Activated CD4-positive, alpha-beta T cell treated with anti-CD3 and anti-CD28 coated beads, Interleukin-2, amount 50 U/mL, for 1 hour (primary cell): ENCODE data around the gene WDR5B.

Source experiments
- DNase-seq: peaks from one replicate; pipeline ENCODE4 v3.0.0-alpha.2; 2020

The WDR5B gene

DNA sequence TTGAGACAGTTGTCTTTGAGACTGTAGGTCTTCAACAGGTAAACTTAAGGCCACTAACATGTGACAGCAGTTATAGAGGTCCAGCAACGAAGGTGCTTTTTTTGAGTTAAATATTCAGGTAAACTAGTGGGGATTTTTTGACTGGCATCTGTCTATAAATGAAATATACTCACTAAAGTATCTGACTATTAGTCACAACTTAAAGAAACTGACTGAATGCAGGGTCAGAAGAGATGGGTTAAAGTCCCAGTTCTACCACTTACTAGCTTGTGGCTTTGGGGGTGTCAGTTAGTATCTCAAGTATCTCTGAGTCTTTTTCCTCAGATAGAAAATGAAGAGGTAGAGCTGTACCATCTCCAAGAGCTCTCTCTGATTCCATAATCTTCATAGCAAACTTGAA lies 50.8 kb downstream of the WDR5B start:
- no peak for DNase-seq

DNA sequence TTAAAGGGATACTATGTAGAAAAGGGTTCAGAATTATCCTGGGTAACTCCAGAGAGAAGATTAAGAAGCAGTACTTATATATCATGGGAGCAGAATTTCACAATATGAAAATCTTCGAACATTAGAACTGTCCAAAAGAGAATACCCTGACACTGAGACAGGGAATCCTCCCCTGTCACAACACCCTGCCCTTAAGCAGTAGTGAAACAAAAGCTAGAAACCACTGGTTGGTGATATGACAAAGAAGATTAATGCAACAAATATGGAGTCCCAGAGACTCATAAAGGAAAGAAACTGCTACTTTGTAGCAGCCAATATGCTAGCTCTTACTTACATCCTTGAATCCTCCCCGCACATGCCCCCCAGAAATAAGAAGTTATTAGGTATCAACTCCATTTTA lies 51.4 kb downstream of the WDR5B start:
- DNase-seq = no peak
